Measurements from ENCODE around the gene PLXNA1.
A peak's percentile ranks its signal among the peaks of the same experiment; 100 is the strongest.

PLXNA1 gene

GRCh38 chr3:126988451-126989021, 5.6 kb downstream of the PLXNA1 start:
- no peak for DNase-seq

GRCh38 chr3:126989316-126990023, 6.6 kb downstream of the PLXNA1 start:
- DNase-seq: no peak

- no peak for DNase-seq
Measured at GRCh38 chr3:126990024-126990700, 7.2 kb downstream of the PLXNA1 start.

- DNase-seq: no peak
Measured at GRCh38 chr3:126990890-126991289, 8.0 kb downstream of the PLXNA1 start.

GRCh38 chr3:126991366-126992200, 8.7 kb downstream of the PLXNA1 start:
- no peak for DNase-seq

DNA sequence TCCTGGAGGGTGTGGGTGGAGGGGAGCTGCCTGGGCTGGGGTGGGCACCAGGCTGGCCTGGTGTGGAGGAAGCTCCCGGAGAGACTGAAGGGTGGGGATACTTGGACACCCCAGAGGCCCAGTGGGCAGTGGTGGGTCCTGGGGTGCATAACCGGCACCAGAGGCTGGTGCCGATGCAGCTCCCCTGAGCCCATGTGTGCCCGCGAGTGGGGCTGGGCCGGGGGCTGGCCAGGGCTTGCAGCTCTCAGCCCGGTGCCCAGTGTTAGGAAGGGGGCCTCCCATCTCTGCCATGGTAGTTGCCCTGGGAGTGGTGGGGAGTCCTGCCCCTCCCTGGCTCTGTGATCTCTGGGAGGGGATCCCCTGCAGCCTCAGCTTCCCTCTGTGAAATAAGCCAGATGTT, 9.3 kb downstream of the PLXNA1 start:
- no peak for DNase-seq

DNA sequence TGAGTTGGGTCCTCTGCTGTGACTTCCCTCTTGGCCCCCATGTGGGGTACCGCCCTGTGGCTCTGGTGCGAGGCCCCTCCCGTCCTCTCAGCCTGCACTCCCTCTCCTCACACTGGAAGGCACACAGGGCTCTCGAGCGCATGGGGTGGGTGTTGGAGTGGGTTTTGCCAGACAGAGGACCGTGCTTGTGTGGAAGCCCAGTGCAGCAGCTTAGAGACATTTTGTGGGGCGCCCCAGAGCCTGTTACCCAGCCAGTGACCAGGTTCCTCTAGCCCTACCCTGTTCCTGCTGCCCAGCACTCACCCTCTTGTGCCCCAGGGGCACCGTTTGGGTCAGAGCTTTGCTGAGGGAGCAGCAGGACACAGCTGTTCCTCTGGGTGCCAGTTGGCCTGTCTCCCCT, 9.9 kb downstream of the PLXNA1 start:
- DNase-seq: no peak

DNA sequence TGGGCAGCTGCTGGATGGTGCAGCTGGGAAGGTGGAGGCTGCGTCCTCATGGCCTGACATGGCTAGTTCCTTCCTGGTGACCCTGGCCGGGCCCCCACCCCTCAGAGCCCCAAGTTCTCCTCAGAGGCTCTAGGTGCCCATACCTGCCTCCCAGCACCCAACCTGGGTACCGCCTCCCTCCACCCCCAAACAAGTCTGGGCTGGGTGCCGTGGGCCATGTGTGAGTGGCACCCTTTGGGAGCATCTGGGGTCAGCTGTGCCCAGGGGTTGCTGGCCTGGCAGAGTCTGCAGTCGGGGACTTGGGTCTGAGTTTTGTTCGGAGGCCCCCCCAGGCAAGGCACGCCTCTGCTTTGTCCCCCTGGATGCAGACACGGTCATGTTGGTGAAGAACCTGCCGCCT, 10.5 kb downstream of the PLXNA1 start:
- DNase-seq: no peak

- peak in 1 of 14 donors; percentile 18 for DNase-seq
Measured at GRCh38 chr3:126994661-126995245, 11.8 kb downstream of the PLXNA1 start.

- peak in 1 of 14 donors; percentile 13 for DNase-seq
Measured at GRCh38 chr3:126995254-126995780, 12.4 kb downstream of the PLXNA1 start.

DNA sequence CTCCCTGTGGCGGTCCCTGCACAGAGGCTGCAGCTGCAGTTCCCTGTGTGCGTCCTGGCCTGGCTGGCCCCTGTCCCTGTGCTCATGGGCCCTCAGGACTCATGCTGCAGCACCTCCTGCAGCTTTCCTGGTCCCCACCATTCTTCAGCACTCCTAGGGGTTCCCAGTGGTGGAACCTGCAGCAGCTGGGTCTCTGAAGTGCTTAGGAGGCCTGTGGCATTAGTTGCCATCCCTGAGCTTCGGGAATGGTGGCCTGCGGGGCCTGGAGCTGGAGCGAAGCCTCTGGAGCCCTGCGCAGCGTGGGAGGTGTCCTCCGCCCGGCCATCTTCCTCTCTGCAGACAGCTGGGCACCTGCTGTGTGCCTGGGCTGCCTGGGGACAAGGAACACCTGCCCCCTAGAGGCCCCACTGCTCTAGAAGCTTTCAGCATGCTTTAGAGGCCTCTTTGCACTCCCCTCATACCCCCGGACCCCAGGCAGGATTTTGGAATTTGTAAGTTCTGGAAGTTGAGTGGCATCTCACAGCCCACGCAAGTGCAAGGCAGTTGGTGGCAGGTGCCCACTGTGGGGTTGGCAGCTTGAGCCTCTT, 13.1 kb downstream of the PLXNA1 start:
- DNase-seq: no peak

DNA sequence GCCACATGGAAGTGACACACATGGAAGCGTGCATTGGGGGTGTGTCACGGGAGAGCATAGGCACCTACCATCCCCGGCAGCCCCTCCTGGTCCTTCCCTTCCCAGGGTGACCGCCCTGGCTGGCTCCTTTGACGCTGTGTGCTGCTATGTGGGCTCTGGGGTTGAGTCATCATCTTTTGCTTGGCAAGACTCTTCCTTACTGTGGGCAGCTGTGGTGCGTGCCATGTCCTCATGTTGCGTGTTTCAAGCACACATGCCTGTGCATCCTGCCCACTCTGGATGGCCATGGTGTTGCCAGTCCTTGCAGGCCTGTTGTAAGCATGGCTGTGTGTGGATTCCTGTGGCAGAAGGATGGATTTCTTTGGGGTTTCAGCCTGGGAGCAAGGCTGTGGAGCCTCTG, 14.0 kb downstream of the PLXNA1 start:
- no peak for DNase-seq

DNA sequence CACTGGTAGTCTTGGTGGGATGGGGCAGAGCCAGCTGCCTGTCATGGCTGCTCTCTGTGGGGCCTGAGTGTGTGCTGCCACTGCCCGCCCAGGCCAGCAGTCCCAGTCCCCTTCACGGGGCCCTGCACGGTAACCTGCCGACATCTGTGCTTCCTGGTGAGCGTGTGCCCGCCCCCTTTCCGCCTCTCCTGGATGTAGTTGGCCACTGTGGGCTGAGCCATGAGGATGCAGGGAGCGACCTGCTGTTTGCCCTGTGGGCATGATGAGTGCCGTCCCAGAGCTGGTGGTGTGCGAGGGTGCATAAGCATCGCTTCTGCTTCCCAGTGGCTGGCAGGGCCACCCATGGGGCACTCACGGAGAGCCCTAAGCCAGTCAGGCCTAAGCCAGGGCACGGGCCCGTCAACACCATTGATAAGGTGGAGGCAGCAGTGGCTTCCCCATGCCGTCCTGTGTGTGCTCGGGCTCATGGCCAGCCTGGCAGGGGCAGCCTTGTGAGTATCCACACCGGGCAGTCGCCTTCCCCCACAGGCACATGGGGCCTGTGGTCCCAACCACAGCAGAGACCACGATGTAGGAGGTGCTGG, 14.6 kb downstream of the PLXNA1 start:
- DNase-seq: no peak

DNA sequence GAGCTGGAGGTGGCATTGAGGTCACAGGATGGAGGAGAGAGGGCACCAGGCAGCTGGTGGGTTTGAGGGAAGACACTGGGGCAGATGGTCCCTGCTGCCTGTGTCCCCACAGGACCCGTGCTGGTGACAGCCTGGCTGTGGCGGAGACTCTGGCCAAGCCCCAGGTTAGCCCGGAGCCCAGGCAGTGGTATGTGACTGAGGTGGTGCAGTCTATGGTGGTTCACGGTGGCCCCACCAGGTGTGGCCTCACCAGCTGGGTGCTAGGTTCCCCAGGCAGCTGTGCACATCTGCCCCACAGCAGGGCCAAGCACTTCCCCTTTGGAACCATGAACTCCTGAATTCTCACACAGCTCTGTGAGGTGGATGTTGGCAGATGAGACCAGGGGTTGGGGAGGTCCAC, 15.4 kb downstream of the PLXNA1 start:
- no peak for DNase-seq

GRCh38 chr3:126998728-126999127, 15.8 kb downstream of the PLXNA1 start:
- no peak for DNase-seq

DNA sequence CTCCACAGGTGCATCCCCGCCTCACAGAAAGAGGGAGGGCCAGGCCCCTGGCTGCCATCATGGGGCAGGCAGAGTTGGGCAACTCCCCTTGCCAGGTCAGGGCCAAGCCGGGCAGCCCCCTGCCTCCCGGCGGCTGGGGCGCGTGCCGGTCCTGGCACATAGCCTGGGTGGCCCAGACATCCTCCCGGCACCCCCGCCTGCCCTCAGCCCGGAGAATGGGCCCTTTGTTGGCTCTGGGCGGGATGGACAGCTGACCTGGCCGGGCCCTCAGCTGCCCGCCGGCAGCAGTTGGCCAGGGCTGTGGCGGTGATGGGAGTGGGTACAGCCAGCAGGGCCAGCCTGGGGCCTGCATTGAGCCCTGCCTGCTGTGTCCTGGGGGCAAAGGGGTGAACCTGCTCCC, 16.5 kb downstream of the PLXNA1 start:
- DNase-seq: peak in 11 of 14 donors; percentile 9 to 74 (median 43)

- DNase-seq: no peak
Measured at GRCh38 chr3:127000119-127000518, 17.2 kb downstream of the PLXNA1 start.

DNA sequence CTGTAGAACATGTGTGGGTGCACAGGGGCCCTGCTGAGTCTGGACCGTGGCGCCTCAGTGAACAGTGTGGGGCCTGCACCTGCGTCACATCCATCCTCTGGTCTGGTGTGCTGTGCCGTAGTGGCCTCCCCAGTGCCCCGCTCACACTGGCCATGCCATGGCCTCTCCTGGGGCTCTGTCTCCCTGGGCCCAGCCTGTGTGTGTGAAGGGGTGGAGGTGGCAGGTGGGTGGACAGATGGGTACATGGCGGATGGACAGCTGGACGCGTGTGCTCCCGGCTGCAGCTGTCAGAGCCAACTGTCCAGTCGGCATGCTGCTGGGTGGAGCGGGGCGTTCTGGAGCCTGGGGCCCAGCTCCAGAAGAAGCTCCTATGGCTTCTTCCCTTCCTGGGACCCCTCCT, 17.8 kb downstream of the PLXNA1 start:
- no peak for DNase-seq

- no peak for DNase-seq
Measured at GRCh38 chr3:127001486-127002194, 18.7 kb downstream of the PLXNA1 start.
